Cardiac muscle cell (in vitro differentiated cells and primary cell): ENCODE measurements around the gene ADAMTSL1. TPM values are rescaled to one million over a fixed set of nuclear protein-coding genes. Genes with fewer than 3 reads are reported as not detected.

Experiments
- DNase-seq, 2 donors: peaks; one replicate each; pipeline versions ENCODE4 v3.0.0 to v3.0.0-alpha.2; 2010 to 2017; ENCODE audit warnings: low read depth in 1 of 2, low spot score in 1 of 2
- H3K27ac ChIP-seq: fragments of 200-600 bp; sonication (generic); 2 replicates; pipeline ENCODE4 v1.5.1; 2016
- H3K27me3 ChIP-seq: fragments of 200-600 bp; sonication (generic); 2 replicates; pipeline ENCODE4 v1.6.0; 2016; ENCODE audit warnings: control low read depth
- H3K36me3 ChIP-seq: fragments of 200-600 bp; sonication (generic); 2 replicates; pipeline ENCODE4 v1.5.1; 2016; ENCODE audit warnings: control low read depth
- H3K4me1 ChIP-seq: fragments of 200-600 bp; sonication (generic); 2 replicates; pipeline ENCODE4 v1.8.1; 2017; ENCODE audit warnings: low read depth, mild to moderate bottlenecking, mixed run types
- H3K4me3 ChIP-seq: fragments of 200-600 bp; sonication (generic); 2 replicates; pipeline ENCODE4 v1.5.1; 2016; ENCODE audit warnings: mild to moderate bottlenecking
- H3K9me3 ChIP-seq: fragments of 200-600 bp; sonication (generic); 2 replicates; pipeline ENCODE4 v1.5.1; 2017; ENCODE audit warnings: low read depth, mild to moderate bottlenecking, control low read depth
- polyA plus RNA-seq: library from polyadenylated mRNA; unstranded; fragments of >200 nt; fragmentation: Nextera tagmentation; extraction: Ambion mirVana; gene quantifications from 2 replicates; pipeline ENCODE4 v1.2.1, GENCODE V29; 2016
- total RNA-seq: library from RNA; depleted of rRNA; stranded (reverse); fragments of >200 nt; gene quantifications from 2 replicates; pipeline ENCODE4 v1.2.3, GENCODE V29; 2016
- TF ChIP-seq, protein P1 (sequence below): IDR thresholded peaks from 2 replicates; pipeline ENCODE4 v1.5.1; 2012; ENCODE audit warnings: low read depth, mild to moderate bottlenecking, low read length

The ADAMTSL1 gene
- total and polyA plus RNA-seq, 2 experiments from 2014 or later: 12.6 to 63.0 TPM

DNA sequence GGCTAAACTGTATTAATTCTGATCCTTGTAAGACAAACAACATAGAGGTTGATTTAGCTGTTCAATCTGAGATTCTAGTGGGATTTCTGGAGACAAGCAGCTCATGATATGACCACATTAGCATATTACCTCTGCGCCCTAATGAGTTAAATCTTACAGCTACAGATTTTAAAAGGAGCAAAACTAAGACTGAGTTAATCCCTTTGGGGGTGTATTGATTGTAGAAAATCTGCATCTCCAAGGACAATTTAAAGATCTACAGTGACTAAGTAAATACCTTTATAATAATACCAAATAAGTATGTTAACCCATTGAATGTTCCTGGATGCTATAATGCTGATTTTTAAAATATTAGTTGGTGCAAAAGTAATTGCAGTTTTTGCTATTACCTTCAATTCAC is 33.2 kb downstream of the ADAMTSL1 start:
- TF ChIP-seq, protein P1, sequence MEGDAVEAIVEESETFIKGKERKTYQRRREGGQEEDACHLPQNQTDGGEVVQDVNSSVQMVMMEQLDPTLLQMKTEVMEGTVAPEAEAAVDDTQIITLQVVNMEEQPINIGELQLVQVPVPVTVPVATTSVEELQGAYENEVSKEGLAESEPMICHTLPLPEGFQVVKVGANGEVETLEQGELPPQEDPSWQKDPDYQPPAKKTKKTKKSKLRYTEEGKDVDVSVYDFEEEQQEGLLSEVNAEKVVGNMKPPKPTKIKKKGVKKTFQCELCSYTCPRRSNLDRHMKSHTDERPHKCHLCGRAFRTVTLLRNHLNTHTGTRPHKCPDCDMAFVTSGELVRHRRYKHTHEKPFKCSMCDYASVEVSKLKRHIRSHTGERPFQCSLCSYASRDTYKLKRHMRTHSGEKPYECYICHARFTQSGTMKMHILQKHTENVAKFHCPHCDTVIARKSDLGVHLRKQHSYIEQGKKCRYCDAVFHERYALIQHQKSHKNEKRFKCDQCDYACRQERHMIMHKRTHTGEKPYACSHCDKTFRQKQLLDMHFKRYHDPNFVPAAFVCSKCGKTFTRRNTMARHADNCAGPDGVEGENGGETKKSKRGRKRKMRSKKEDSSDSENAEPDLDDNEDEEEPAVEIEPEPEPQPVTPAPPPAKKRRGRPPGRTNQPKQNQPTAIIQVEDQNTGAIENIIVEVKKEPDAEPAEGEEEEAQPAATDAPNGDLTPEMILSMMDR: no peak
- DNase-seq: no peak
- Histone ChIP-seq H3K36me3 (no peaks in the 10 kb centered on the region), H3K4me3 (no peak overlapping the region), H3K27ac (no peak overlapping the region), H3K9me3 (no peaks in the 10 kb centered on the region), H3K27me3 (no peaks in the 10 kb centered on the region), H3K4me1 (peaks cover 13% of the 10 kb centered on the region)

DNA sequence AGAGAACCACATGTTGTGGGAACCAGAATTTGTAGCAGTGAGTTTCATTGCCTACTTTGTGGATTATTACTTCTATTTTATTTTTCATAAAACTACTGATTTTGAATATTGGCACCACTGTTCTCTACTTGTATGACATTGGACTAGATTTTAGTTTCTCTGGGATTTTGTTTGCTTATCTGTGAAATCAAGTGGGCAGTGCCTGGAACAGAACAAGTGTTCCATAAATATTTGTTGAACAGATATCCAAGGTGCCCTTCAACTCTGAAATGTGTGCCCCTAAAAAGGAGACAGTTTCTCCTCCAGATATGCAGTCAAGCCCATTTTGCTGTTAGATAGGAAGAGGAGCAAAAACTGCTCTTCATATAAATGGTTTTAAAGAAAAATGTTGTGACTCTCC is 42.6 kb downstream of the ADAMTSL1 start:
- Histone ChIP-seq H3K4me3 (no peak overlapping the region), H3K9me3 (no peaks in the 10 kb centered on the region)

DNA sequence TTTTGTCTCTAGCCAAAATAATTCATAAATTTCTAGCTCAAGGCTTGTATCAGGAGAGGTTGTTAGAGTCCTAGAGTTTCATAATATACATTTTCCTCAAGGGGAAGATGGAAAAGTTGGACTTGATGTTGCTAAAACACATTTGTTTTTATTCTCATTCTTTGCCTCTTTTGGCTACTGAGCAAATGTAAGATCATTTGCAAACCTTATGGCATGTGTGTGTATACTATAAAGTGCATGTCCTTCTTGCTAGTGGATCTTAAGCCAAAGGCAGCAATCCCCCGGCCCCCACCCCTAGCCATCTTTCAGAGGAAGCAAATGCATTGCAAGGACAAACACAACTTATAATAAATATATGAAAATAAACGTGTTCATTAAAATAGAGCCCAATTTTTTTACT is 43.0 kb downstream of the ADAMTSL1 start:
- Histone ChIP-seq H3K36me3 (no peaks in the 10 kb centered on the region), H3K4me3 (no peak overlapping the region), H3K4me1 (no peaks in the 10 kb centered on the region), H3K27me3 (no peaks in the 10 kb centered on the region), H3K9me3 (no peaks in the 10 kb centered on the region), H3K27ac (no peak overlapping the region)
- TF ChIP-seq, protein P1: no peak
- no peak for DNase-seq

More for the DNA sequence above, 42.6 kb downstream of the ADAMTSL1 start:
- TF ChIP-seq, protein P1: no peak
- H3K36me3 ChIP-seq: no peaks in the 10 kb centered on the region
- H3K27ac ChIP-seq: no peak overlapping the region
- no peak for DNase-seq
- no peaks in the 10 kb centered on the region for H3K27me3 ChIP-seq
- H3K4me1 ChIP-seq: no peaks in the 10 kb centered on the region

DNA sequence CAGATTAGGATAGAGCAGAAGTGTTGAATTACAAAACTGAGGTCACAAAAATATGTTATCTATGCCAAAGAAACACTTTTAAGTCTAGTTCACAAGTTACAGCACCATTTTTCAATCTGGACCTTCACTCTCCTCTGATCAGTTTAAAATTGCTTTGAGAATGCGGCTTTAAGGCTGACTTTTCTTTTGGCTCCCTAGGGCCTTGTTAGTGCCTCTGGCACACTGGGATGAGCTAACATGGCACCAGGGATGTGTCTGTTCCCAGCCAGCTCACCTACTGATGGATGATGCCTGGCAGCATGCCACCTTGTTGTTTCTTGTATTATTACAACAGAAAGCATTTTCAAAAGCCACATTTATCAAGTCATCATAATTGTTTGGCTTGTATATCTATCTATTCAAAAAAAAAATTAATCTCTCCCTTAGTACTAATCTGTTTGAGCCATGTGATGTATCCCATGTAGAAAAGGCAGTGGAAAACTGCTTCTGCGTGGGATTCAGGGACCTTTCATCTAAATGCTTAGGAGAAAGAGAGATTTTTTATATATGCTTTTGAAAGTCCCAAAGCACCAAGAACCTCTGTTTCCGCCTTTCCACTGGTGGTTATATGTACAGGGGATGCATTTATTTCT is 46.6 kb downstream of the ADAMTSL1 start:
- no peaks in the 10 kb centered on the region for H3K36me3 ChIP-seq
- H3K4me3 ChIP-seq: no peak overlapping the region
- H3K27ac ChIP-seq: no peak overlapping the region
- no peaks in the 10 kb centered on the region for H3K9me3 ChIP-seq
- H3K27me3 ChIP-seq: no peaks in the 10 kb centered on the region
- no peak for DNase-seq
- H3K4me1 ChIP-seq: no peaks in the 10 kb centered on the region
- TF ChIP-seq, protein P1: no peak

DNA sequence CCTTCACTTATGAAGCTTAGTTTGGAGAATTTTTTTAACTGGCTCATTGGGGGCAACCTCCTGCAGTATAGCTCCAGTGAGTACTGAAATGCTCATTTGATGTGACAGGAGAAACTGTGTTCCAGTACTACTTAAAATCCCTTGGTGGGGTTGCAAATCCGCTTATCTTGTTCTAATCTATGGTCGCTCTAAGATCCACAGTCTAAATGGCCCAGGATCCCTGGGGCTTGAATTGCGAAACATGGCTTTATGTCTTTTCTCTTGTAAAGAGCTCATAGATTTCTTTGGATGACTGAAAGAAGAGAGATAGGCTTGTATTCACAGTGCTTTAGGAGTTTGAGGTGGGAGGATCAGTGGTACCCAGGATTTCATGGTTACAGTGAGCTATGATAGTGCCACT is 52.7 kb downstream of the ADAMTSL1 start:
- DNase-seq: peak in 1 of 2 donors; percentile 8
- TF ChIP-seq, protein P1: no peak
- Histone ChIP-seq H3K27ac (no peak overlapping the region), H3K27me3 (no peaks in the 10 kb centered on the region), H3K4me3 (no peak overlapping the region), H3K4me1 (no peaks in the 10 kb centered on the region), H3K9me3 (no peaks in the 10 kb centered on the region), H3K36me3 (no peaks in the 10 kb centered on the region)
